Measurements from ENCODE around the gene MCM7. TPM values are rescaled to one million over a fixed set of nuclear protein-coding genes. Genes with fewer than 3 reads are reported as not detected.

The MCM7 gene
- total RNA-seq, 4 donors from 2014 or later = 28.9 to 41.0 (median 35.8) TPM

- H3K4me3 ChIP-seq = peak overlapping the region; percentile 62 to 99 (median 74)
- H3K27ac ChIP-seq = peak overlapping the region in 3 of 4 donors; percentile 76 to 96 (median 86)
- peaks cover 3 to 67% (median 41%) of the 10 kb centered on the region in 3 donors for H3K36me3 ChIP-seq
- no peak for TF ChIP-seq CTCF (IDR thresholded peaks at IDR 0.05)
- DNase-seq (ENCODE audit: low spot score in 2 of 2) = no peak
- H3K9me3 ChIP-seq = no peaks in the 10 kb centered on the region
- H3K4me1 ChIP-seq = peaks cover 0 to 35% (median 19%) of the 10 kb centered on the region in 4 donors
- H3K27me3 ChIP-seq = no peaks in the 10 kb centered on the region
- 64% methylated on average over 12 of the region's 12 CpGs for WGBS, 2 donors
Measured at GRCh38 chr7:100099452-100099851, 1.7 kb downstream of the MCM7 start.

GRCh38 chr7:100098913-100099312 is 2.3 kb downstream of the MCM7 start:
- H3K9me3 ChIP-seq = no peaks in the 10 kb centered on the region

GRCh38 chr7:100095704-100096103 is 5.5 kb downstream of the MCM7 start:
- no peak for TF ChIP-seq EP300 (IDR thresholded peaks at IDR 0.05)
- TF ChIP-seq POLR2A (IDR thresholded peaks at IDR 0.05) = no peak
- TF ChIP-seq CTCF (IDR thresholded peaks at IDR 0.05) = no peak
- Histone ChIP-seq H3K9me3 (no peaks in the 10 kb centered on the region), H3K27ac (no peak overlapping the region), H3K36me3 (peaks cover 7 to 90% (median 49%) of the 10 kb centered on the region in 3 donors), H3K27me3 (no peaks in the 10 kb centered on the region), H3K4me3 (no peak overlapping the region), H3K4me1 (peaks cover 0 to 37% (median 12%) of the 10 kb centered on the region in 4 donors)
- WGBS, 2 donors = 89 to 93% methylated on average over 17 of the region's 17 CpGs
- DNase-seq (ENCODE audit: low spot score in 2 of 2) = no peak

More at GRCh38 chr7:100098913-100099312, 2.3 kb downstream of the MCM7 start:
- WGBS, 2 donors = 84 to 88% methylated on average over 10 of the region's 10 CpGs
- H3K27me3 ChIP-seq = no peaks in the 10 kb centered on the region
- no peak overlapping the region for H3K27ac ChIP-seq
- TF ChIP-seq CTCF (IDR thresholded peaks at IDR 0.05) (no peak), EP300 (IDR thresholded peaks at IDR 0.05) (no peak)
- peaks cover 7 to 67% (median 39%) of the 10 kb centered on the region in 3 donors for H3K36me3 ChIP-seq
- DNase-seq (ENCODE audit: low spot score in 2 of 2) = no peak
- H3K4me3 ChIP-seq = peak overlapping the region in 1 of 4 donors; percentile 85
- H3K4me1 ChIP-seq = peaks cover 0 to 37% (median 19%) of the 10 kb centered on the region in 4 donors

- Histone ChIP-seq H3K36me3 (peaks cover 7 to 94% (median 49%) of the 10 kb centered on the region in 3 donors), H3K27ac (no peak overlapping the region), H3K4me3 (no peak overlapping the region), H3K4me1 (peaks cover 0 to 39% (median 12%) of the 10 kb centered on the region in 4 donors), H3K9me3 (no peaks in the 10 kb centered on the region), H3K27me3 (no peaks in the 10 kb centered on the region)
- 77 to 85% methylated on average over 9 of the region's 9 CpGs for WGBS, 2 donors
- TF ChIP-seq CTCF (IDR thresholded peaks at IDR 0.05) (no peak), EP300 (IDR thresholded peaks at IDR 0.05) (no peak), POLR2A (IDR thresholded peaks at IDR 0.05) (no peak)
- no peak for DNase-seq (ENCODE audit: low spot score in 2 of 2)
Measured at GRCh38 chr7:100095289-100095688, 5.9 kb downstream of the MCM7 start.

- peaks cover 0 to 39% (median 4%) of the 10 kb centered on the region in 4 donors for H3K4me1 ChIP-seq
- peak overlapping the region in 1 of 4 donors; percentile 61 for H3K27ac ChIP-seq
- H3K9me3 ChIP-seq = no peaks in the 10 kb centered on the region
- no peaks in the 10 kb centered on the region for H3K27me3 ChIP-seq
- H3K4me3 ChIP-seq = no peak overlapping the region
- WGBS, 2 donors = 69 to 82% methylated on average over 16 of the region's 16 CpGs
- peaks cover 7 to 90% (median 48%) of the 10 kb centered on the region in 3 donors for H3K36me3 ChIP-seq
- DNase-seq (ENCODE audit: low spot score in 2 of 2) = no peak
- TF ChIP-seq CTCF (IDR thresholded peaks at IDR 0.05) (no peak), POLR2A (IDR thresholded peaks at IDR 0.05) (no peak), EP300 (IDR thresholded peaks at IDR 0.05) (no peak)
Measured at GRCh38 chr7:100093925-100094486, 7.2 kb downstream of the MCM7 start.

All from tibial nerve (tissue), 4 donors.